Hematopoietic multipotent progenitor cell treated with erythropoietin and hydrocortisone succinate and interleukin-3 and kit ligand, for 4 days (in vitro differentiated cells): ENCODE data around the gene ISG15.
A peak's percentile ranks its signal among the peaks of the same experiment; 100 is the strongest.
"Not testable (repeated sequence)": the region's sequence is repeated elsewhere in the genome, so short reads cannot be mapped to it uniquely, and the experiment has no call there.

Source experiments
- DNase-seq: peaks from one replicate; pipeline ENCODE4 v3.0.0-alpha.2; 2015

The ISG15 gene

DNA sequence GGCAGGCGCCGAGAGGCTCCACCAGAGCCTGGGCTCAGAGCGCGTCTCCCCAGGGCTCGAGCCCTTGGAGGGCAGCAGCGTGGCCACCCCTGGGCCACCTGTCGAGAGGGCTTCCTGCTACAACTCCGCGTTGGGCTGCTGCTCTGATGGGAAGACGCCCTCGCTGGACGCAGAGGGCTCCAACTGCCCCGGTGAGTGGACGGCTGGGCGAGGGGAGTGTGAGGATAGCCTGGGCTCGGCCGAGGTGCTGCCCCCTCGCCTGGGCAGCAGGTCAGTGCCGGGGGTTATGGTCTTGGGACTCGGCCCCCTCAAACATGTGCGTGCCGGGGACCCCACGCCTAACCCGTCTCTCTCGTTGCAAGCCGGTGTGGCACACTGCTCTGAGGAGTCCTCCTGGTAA lies 33.5 kb downstream of the ISG15 start:
- DNase-seq: no peak

DNA sequence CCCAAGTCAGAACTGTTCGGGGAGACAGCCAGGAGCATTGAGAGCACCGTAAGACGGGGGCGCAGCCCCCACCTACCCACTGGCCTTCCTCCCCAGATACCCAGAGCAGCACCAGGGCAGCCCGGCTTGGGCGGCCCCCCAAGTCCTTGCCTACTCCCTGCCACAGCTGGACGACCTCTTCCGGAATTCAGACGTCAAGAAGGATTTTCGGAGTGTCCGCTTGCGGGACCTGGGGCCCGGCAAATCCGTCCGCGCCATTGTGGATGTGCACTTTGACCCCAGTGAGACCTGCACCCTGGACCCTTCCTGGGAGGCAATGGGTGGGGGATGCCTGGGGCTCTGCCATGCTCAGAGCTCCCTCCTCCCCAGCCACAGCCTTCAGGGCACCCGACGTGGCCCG lies 34.1 kb downstream of the ISG15 start:
- no peak for DNase-seq

DNA sequence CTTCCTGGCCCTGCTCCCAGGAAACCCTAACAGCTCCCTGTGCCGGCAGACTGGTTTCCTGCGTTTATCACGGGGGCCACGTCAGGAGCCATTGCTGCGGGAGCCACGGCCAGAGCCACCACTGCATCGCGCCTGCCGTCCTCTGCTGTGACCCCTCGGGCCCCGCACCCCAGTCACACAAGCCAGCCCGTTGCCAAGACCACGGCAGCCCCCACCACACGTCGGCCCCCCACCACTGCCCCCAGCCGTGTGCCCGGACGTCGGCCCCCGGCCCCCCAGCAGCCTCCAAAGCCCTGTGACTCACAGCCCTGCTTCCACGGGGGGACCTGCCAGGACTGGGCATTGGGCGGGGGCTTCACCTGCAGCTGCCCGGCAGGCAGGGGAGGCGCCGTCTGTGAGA lies 34.7 kb downstream of the ISG15 start:
- DNase-seq: no peak

DNA sequence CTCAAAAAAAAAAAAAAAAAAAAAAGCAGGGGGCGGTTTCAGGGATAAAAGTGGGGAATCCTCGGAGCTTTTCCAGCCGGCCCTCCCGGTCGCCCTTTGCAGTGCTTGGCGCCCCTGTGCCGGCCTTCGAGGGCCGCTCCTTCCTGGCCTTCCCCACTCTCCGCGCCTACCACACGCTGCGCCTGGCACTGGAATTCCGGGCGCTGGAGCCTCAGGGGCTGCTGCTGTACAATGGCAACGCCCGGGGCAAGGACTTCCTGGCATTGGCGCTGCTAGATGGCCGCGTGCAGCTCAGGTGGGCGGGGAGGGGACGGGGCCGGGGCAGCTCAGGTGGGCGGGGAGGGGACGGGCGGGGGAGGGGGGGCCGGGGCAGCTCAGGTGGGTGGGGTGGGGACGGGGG lies 35.5 kb downstream of the ISG15 start:
- DNase-seq: no peak

DNA sequence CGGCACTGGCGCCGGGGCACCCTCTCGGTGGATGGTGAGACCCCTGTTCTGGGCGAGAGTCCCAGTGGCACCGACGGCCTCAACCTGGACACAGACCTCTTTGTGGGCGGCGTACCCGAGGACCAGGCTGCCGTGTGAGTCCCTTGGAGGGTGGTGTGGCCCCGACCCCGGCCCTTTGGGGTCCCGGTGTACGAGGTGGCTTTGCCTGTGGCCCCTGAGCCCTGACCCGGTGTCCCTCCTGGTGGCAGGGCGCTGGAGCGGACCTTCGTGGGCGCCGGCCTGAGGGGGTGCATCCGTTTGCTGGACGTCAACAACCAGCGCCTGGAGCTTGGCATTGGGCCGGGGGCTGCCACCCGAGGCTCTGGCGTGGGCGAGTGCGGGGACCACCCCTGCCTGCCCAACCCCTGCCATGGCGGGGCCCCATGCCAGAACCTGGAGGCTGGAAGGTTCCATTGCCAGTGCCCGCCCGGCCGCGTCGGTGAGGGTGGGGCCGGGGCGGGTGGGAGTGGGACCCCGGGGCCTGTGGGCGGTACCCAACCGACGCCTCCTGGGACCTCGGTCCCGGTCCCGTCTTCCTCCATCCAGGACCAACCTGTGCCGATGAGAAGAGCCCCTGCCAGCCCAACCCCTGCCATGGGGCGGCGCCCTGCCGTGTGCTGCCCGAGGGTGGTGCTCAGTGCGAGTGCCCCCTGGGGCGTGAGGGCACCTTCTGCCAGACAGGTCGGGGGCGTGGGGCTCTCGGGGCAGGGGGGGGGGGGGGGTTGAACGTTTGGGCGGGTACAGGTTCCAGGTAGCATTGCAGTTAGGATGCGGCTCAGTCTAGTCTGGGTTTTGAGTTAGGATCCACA lies 36.2 kb downstream of the ISG15 start:
- no peak for DNase-seq

DNA sequence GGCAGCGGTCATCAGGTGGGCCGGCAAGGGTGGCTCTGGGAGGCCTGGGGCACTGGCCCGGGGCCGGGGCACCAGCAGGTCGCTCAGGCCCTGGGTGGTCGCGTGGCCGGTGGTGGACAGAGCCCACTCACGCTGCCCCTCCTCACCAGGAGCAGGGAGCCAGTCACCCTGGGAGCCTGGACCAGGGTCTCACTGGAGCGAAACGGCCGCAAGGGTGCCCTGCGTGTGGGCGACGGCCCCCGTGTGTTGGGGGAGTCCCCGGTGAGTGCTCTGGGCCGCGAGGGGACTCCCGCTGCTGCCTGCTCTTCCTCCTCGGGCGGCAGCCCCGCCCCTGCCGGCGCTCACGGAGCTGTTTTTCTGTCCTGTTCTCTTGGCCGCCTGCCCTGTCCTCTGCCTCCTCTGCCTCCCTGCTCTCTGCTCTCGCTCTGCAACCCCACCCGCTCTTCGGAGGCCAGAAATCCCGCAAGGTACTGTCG lies 37.3 kb downstream of the ISG15 start:
- DNase-seq: no peak

DNA sequence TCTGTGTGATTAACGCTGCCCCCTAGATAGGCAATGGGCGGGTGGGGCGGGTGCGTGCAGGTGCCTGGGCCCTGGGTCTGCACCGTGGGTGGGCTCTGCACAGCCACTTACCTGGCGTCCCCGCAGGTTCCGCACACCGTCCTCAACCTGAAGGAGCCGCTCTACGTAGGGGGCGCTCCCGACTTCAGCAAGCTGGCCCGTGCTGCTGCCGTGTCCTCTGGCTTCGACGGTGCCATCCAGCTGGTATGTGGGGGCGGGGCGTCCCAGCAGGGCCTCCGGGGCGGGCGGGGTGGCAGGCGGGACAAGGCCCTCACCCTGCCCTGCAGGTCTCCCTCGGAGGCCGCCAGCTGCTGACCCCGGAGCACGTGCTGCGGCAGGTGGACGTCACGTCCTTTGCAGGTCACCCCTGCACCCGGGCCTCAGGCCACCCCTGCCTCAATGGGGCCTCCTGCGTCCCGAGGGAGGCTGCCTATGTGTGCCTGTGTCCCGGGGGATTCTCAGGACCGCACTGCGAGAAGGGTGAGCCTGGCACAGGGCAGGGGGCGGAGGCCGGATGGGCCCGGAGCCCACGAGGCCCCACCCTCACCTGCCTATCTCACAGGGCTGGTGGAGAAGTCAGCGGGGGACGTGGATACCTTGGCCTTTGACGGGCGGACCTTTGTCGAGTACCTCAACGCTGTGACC lies 38.0 kb downstream of the ISG15 start:
- no peak for DNase-seq

DNA sequence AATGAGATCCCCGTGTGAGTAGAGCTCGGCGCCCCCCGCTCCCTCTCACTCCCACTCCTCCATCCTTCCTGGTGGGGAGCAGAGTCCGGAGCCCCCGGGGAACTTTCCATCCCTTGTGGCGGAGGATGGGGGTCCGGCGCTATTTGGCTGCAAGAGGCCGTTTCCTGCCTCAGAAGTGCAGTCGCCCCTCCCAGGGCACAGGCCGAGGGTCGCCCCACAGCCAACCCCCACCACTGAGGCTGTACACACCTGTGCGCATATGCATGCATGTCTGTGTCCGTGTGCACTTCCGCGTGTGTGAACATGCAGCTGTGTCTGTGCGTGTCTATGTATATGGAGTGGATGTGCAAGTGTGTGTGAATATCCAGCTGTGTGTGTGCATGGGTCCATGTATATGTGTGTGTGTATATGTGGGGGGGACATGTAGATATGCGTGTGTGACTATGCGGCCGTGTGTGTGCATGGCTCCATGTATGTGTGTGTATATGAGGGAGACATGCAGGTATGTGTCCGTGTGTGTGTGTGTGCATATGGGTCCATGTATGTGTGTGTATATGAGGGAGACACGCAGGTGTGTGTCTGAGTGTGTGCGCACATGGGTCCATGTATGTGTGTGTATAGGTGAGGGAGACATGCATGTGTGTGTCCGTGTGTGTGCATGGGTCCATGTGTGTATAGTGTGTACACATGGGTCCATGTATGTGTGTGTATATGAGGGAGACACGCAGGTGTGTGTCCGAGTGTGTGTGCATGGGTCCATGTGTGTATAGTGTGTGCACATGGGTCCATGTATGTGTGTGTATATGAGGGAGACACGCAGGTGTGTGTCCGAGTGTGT lies 38.9 kb downstream of the ISG15 start:
- DNase-seq: no peak

DNA sequence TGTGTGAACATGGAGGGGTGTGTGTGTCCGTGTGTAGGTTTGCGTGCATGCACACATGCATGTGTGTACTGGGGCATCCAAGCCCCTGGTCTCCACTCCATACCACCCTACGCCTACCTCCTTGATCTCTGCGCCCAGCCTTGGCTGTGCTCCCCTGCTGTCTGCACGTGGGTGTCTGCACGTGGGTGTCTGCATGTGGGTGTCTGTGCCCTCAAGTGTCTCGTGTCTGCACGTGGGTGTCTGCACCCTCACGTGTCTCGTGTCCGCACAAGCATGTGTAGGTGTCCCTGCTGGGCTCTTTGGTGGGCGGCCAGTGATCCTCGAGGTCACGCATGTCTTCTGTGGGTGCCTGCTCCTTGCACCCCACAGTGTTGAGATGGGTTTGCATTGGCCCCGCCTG lies 39.7 kb downstream of the ISG15 start:
- no peak for DNase-seq

DNA sequence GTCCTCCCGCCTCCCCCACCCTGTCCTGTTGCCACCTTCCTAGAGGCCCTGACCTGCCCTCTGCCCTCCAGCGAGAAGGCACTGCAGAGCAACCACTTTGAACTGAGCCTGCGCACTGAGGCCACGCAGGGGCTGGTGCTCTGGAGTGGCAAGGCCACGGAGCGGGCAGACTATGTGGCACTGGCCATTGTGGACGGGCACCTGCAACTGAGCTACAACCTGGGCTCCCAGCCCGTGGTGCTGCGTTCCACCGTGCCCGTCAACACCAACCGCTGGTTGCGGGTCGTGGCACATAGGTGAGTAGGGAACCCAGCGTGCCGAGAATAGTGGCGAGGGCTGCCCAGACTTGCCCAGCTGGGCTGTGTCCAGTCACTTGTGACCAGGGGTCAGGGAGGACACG lies 40.4 kb downstream of the ISG15 start:
- DNase-seq: no peak

DNA sequence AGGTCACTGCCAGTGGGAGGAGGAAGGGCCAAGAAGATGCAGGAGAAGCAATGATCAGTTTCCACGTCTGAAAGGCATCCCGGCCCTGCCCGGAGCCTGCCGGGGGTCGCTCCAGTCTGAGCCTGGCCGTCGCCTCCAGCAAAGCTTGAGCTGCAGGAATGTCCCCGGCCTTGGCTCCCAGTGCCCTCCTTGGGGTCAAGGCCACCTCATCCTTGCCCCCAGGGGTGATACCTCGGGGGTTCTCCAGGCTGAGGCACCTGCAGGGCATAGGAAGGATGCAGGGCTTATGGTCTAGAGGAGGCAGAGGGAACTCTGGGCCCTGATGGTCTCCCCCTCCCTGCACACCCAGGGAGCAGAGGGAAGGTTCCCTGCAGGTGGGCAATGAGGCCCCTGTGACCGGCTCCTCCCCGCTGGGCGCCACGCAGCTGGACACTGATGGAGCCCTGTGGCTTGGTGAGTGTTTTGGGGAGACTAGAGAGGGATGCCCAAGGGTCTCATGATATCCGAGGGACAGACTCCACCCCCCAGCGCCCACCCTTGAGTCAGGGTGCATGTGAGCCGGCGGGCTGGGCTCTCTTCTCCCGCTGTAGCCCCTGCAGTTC lies 40.9 kb downstream of the ISG15 start:
- no peak for DNase-seq

DNA sequence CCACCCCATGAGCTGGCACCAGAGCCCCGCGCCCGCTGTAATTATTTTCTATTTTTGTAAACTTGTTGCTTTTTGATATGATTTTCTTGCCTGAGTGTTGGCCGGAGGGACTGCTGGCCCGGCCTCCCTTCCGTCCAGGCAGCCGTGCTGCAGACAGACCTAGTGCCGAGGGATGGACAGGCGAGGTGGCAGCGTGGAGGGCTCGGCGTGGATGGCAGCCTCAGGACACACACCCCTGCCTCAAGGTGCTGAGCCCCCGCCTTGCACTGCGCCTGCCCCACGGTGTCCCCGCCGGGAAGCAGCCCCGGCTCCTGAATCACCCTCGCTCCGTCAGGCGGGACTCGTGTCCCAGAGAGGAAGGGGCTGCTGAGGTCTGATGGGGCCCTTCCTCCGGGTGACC lies 41.7 kb downstream of the ISG15 start:
- DNase-seq: no peak

DNA sequence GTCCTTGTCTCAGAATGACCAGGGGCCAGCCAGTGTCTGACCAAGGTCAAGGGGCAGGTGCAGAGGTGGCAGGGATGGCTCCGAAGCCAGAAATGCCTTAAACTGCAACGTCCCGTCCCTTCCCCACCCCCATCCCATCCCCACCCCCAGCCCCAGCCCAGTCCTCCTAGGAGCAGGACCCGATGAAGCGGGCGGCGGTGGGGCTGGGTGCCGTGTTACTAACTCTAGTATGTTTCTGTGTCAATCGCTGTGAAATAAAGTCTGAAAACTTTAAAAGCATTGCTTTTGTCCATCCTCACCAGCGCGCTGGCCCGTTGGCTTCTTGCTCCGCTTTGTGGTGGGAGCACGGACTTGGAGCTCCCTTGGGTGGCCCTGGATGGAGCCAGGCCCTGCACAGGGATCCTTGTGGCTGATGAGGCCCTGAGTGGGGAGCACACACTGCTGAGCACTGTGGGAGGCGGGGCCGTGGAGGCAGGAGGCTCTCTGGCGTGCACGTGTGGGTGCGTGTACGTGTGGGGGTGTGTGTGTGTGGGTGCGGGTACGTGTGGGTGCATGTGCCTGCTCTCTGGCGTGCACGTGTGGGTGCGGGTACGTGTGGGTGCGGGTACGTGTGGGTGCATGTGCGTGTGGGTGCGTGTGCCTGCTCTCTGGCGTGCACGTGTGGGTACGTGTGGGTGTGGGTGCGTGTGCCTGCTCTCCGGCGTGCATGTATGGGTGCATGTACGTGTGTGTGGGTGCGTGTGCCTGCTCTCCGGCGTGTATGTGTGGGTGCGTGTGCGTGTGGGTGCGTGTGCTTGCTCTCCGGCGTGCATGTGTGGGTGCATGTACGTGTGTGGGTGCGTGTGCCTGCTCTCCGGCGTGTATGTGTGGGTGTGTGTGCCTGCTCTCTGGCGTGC lies 42.8 kb downstream of the ISG15 start:
- DNase-seq: no peak

DNA sequence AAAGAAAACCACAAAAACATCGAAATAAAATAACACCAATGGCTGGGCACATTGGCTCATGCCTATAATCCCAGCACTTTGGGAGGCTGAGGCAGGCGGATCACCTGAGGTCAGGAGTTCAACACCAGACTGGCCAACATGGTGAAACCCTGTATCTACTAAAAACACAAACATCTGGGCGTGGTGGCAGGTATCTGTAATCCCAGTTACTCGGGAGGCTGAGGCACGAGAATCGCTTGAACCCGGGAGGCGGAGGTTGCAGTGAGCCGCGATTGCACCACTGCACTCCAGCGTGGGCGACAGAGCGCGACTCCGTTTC lies 44.4 kb downstream of the ISG15 start:
- not testable (repeated sequence) for DNase-seq

DNA sequence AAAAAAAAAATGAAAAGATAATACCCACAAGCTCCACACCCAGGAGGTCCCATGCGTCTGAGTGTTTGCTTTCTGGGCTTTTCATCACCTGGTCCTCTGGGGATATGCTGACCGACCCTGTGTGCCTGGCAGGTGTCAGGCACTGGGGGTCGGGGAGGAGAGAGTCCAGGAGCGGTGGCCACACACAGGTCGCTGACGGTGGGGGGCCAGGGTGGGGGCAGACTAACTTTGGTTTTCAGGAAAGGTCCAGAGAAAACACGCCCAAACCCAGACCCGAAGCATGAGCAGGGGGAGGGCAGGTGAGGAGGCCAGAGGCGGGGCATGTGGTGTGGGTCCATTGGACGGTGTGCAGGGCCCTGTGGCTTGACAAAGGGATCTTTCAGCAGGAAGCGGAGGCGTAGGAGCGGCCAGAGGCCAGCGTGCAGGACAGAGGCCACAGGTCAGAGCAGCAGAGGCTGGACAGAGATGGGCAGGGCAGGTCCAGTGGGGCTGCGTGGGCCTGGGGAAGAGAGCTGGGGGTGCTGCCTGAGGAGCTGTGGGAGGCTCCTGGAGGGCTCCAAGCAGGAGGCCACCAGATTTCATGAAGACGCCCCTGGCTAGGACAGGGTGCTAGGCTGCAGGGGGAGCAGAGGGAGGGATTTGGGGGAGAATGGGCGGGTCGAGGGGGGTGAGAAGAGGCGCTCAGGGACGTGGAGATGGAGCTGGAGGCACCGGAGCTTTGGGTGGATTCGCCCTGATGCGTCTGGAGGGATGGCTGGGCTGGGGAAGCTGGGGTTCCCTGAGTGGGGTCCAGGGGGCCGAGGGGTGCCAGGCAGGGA lies 45.0 kb downstream of the ISG15 start:
- DNase-seq: no peak

DNA sequence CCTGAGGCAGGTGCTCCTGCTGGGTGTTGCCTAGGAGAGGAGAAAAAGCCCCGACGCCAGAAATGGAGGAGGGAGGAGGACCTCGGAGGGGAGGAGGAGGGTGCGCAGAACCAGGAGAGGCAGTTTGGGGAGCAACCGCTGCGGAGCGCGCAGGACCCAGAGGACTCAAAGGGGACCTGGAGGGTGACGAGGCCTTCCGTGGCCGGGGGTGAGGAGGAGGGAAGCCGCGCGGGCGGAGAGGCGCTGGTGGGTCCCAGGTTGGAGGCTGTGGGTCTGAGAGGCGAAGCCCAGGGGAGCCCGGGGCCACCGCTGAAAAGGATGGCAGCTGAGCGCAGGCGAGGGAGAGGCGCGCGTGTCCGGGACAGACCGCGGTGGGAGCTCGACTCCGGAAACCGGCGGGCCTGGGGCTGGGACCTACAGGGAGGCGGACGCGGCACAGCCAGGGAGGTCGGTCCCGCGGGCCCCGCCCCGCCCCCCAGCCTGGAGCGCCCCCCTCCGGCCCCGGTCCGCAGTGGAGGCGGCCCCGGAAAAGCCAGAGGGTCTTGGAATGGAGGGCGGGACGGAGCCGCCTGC lies 45.7 kb downstream of the ISG15 start:
- no peak for DNase-seq

DNA sequence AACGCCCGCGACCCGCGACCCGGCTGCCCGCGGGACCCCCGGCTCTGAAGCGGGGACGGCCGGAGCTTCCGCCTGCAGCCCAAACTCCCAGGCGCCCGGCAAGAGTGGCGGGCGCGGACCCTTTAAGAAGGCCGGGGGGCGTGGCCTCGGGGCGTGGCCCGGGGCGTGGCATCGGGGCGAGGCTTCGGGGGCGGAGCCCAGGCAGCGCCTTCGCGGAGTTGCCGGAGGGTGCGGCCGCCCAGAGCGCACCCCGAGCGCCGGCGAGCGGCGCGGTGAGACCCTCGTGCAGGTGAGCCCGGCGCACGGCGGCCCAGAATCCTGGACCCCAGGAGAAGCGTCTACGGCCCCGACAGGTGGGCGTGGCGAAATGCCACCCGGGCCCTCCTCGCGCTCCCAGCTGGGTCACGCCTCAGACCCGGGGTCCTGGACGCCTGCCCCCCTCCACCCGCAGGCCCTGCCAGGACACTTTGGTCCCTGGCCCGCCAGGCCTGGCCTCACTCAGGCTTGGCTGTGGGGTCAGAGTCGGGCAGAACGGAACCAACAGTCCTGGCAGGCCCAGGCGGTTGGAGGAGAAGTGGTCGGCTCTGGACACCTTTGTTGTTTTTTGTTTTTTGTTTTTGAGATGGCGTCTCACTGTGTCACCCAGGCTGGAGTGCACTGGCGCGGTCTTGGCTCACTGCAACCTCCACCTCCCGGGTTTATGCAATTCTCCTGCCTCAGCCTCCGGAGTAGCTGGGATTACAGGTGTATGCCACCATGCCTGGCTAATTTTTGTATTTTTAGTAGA lies 46.4 kb downstream of the ISG15 start:
- peak; percentile 94 for DNase-seq

DNA sequence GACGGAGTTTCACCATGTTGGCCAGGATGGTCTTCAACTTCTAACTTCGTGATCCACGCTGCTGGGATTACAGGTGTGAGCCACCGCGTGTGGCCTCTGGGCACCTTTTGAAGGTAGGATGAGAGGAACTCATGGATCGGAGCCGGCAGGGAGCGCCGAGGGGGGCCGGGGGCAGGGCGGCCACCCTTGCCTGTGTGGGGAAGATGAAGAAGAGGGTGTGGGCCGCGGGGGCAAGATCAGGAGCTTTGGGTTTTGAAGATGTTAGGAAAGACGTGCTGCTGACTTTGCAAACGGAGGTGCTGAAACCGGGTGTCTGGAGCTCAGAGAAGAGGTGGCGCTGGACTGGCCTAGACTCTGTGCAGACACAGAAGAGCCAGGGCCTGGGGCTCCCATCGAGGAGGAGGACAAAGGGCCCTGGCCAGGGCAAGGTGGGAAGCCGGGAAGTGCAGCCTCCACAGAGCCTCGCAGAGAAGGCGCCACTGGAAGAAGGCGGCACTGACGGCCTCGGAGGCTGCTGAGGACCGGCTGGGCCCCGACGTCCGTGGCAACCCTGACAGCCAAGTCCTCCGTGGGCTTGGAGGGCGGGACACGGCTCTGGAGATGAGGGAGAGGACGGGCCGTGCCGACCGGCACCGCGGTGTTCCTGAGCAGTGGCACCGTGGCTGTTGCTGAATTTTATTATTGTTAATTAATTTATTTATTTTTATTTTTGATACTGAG lies 47.1 kb downstream of the ISG15 start:
- no peak for DNase-seq

DNA sequence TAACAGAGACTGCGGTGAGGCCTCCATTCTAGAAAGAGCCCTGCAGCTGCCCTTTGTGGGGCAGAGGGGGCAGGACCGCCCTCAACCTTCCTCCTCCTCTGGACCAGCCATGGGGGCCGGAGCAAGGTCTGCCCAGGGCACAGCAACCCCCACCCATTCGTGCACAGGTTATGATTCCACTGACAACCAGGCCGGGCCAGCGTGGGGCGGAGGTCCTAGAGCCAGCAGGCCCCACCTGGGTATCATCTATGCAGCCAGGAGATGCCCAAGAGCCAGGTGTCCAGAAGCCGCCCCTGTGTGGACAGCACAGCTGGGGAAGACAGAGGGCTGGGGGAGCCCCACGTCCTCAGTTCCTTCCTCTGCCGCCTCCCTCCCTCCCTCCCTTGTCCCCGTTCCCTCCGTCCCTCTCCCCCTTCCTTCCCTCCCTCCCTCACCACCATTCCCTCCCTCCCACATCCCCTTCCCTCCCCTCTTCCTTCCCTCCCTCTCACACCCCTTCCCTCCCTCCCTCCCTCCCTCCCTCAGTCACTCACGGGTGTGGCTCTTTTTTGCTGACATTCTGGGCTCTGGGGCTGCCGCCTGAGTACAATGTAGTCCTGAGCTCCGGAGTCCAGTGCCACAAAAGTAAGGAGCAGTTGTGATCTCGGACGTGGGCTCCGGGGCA lies 48.5 kb downstream of the ISG15 start:
- DNase-seq: peak; percentile 40
